GM18511 (cell line): ENCODE measurements around the gene HSP90AB1.

ENCODE experiments used
- ATAC-seq: cut with Tn5 transposase; IDR thresholded peaks from one replicate; pipeline ENCODE4 v1.9.1; 2021; ENCODE audit warnings: mild to moderate bottlenecking, moderate library complexity; ENCODE audit not compliant: unreplicated experiment

Gene HSP90AB1

DNA sequence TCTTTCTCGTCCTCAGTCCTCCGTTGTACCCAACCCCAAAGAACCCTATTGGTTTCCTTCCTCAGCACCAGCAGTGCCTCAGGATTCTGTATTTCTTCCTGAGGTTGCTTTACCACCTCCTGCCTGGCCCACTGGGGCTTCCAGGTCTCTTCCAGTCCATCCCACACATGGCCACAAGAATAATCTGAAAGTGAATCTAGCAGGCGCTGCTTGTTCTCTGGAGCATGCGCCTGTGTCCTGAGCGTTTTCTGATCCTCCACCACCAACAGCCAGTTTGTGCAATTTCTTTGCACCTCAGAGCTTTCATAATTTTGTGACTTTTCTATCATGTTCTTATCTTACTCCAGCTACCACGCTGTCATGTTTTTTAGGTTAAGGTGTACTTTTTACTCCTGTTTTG lies 11.6 kb upstream of the HSP90AB1 start:
- no peak for ATAC-seq

DNA sequence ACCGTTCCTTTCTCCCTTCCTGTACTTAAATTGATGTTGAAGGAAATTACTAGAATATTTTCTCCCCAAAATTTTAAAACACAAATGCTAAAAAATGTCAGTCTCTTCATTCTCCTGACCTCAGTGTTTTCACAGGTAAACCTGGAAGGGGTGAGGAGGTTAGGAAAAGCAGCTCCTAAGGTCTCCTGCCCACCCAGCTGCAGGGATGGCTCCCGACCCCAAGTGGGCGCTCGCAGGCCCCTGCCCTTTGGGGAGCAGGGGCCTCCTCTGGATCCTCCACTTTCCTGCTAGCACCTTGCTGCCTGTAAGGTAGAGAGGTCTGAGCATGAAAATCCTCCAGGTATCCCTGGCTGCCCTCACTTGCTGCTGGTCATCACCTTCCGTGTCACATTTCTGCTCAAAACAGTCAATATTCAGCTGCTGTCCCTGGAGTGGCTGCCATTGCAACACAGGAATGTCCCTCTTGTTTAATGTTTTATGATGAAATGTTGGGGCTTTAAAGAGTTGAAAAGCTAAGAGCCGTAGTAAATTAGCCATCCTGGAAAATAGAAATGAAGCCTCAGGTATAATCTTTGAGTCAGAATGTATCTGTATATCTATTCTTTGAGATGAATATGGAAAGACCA lies 10.9 kb upstream of the HSP90AB1 start:
- no peak for ATAC-seq

DNA sequence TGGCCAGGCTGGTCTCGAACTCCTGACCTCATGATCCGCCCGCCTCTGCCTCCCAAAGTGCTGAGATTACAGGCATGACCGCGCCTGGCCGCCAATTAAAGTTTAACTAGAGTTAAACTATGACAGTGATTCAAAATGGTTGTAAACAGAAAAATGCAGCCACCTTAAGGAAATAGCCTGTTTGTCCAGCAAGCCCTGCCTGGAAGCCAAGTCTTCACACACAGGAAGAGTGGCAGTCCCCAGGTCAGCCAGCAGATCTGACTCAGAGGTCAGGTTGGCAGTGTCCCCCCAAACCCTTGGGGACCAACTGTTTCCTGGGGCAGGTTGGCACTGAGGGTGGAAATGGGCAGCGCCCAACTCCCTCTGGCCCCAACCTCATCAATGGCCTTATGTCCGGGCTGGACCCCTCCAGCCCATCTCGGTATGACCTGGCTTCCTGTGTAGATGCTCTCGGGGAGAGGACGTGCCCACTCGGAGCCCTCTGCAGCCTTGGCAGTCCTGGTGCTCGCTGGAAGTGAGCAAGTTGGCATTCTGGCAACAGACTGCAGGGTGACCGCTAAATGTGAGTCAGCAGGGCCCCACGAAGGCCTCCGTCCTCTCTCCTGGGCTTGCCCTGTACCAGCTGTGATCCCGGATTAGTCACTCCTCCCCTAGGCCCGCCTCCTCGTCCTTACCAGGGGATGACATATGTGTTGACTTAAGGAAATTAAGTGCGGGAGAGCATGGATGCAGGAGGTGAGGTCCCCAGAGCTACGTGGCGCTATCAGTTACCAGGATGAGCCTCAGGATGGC lies 9.7 kb upstream of the HSP90AB1 start:
- peak; percentile 75 for ATAC-seq

DNA sequence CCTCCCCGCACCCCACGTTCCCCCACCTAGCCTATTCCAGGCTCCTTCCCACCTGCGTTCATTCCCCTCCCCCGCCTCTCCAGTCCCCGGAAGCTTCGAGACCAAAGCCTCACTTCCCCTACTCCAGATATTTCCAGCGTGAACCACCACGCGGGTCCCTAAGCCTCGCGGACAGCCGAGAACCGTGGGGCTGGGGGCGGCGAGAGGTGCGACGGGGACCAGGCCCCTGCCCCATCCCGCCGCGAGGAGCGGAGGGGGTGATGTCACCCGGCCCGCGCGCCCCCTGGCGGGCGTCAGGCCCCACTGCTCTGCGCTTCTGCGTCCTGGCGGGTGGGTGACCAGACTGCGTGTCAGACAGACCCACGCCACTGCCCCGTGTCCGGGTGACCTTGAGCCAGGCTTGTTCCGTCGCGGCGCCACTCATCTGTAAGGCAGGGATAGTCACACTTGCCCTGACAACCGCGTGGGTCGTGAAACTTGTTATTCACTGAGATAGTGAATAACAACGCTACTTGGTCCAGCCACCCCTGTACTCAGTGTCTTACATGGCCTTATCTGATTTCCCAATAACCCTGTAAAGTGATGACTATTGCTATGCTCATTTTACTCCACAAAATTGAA lies 9.0 kb upstream of the HSP90AB1 start:
- peak; percentile 92 for ATAC-seq

DNA sequence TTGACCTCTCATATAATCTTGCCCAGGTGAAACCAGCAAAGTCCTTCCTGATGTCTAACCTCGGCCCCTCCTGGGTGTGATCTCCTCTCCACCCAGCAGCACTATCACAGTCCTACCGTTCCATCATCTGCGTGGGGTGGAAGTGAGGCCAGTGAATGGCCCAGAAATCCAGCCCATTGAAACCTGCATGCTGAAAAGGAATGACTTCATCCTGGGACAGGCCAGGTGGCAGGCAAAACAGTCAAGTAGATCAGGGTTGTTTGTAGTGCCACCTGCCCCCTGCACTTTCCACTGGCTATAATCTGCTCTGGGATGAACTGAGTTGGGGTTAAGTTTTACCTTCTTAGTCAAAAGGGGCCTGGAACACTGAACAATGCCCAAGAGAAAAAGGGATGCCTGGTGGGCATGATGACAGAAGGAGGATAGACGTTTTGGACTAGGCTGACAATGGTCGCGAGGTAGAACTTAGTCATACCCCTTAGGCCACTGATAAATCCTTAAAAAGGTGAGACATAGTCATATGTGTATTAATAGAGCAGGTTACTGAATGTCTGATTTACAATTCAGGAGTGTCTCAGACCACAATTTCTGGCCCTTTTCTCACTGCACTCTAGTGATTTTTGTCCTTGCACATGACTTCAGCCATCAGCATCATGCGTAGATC lies 8.1 kb upstream of the HSP90AB1 start:
- no peak for ATAC-seq

DNA sequence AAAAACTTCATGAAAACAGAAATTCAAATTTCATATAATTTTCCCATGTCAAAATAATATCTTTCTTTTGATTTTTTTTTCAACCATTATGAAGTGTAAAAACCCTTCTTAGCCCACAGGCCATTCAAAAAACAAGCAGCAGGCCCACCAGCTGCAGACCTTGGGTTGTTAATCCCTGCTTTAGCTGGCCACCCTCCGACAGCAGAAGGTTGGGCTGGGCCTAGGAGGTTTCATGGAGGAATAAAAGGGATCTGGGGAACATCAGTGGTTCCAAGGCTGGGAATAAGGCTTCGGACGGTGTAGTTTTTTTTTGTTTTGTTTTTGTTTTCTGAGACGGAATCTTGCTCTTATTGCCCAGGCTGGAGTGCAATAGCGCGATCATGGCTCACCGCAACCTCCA lies 3.6 kb upstream of the HSP90AB1 start:
- ATAC-seq: no peak

DNA sequence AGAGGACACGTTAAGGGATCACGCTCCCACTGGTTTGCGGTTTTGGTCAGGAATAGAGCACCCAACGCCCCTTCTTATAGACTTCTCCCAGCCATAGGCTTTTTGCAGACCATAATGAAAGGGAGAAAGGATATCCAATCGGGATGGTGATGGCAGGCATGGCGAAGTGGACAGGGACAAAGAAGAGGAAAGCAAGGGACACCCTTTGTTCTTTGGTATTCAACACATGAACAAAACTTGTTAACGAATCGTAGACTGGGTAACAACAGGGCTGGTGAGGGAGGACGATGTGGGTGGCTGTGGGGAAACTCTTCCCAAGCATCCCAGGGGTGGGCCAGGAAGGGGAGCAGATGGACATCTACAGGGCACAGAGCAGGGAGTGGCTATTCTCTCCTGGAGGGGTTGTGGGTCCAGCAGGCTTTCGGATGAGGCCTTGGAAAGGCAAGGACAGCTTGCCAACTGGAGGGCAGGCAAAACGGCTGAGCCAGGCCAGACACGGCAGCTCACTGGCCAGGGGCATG lies 1.4 kb upstream of the HSP90AB1 start:
- ATAC-seq: no peak

DNA sequence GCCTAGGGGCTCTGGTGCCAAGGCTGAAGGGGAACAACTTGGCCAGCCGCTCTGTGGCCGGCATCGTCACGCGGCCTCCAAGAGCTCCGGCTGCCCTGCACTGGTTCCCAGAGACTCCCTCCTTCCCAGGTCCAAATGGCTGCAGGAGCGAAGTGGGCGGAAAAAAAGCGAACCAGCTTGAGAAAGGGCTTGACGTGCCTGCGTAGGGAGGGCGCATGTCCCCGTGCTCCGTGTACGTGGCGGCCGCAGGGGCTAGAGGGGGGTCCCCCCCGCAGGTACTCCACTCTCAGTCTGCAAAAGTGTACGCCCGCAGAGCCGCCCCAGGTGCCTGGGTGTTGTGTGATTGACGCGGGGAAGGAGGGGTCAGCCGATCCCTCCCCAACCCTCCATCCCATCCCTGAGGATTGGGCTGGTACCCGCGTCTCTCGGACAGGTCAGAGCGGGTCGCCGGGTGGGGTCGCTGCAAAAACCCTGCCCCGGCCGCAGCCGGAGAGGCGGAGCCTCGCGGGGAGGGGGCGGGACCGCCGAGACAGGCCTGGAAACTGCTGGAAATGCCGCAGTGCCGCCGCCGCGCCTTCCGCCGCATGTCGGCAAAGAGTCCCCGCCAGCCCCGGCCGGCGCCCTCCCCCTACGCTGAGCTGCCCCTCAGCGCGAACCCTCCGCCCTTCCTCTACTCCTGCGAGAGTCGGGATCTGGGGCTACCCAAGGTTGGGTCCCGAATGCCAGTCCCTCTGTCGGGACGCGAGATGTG lies 814 bp upstream of the HSP90AB1 start:
- peak; percentile 66 for ATAC-seq

DNA sequence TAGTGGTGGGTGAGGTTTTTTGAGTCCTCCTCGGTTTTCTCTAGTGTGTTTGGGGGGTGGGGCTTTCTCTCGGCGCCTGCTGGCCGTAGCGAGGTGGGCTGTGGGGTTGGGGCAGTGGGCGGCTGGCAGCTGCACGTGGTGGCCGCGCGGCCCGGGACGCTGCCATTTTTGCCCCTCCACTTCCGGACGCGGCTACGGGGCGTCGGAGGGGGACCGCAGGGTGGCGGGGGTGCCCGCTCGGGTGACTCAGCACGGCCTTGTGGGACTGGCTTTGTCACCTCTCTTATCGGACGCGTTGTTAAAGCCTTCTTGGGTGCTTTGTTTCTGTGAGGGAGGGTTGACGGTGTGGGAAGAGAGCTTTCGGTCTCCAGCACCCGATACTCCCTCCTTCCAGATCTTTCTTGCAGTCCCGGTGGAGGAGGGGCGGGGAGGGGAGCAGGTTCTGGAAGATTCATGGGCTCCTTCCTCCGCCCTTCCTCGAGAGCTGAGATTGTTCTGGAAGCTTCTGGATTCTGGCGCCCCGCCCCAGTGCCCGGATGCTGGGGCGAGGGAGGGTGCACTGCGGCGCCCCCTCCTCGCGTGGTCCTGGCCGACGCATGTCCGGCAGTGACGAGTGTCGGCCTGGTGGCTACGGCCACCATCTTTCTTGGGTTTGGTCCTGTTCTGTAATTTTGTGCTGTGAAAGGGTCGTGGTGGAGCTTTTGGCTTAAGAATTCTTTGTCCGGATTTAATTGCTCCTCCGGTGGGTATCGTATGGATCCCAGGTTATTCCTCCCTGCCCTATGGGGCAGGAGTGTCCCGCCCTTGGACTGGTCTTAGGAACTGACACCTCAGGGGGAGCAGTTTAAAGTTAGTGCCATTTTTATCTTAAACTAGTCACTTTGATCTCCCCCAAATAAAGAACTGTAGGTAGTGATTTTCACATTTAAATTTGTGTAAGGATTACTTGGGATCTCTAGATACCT lies 719 bp downstream of the HSP90AB1 start:
- peak; percentile 35 for ATAC-seq

DNA sequence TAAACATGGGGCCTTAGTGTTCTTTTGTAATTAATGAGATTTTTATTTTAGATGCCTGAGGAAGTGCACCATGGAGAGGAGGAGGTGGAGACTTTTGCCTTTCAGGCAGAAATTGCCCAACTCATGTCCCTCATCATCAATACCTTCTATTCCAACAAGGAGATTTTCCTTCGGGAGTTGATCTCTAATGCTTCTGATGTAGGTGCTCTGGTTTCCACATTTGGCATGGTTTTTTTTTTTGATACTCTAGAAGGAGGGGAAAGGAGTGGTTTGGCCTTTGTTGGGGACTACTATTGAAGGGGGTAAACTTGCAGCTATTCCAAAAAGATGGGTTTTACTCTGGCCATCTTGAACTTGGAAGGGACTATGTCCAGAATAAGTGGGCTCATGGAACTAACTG lies 1.7 kb downstream of the HSP90AB1 start:
- no peak for ATAC-seq

DNA sequence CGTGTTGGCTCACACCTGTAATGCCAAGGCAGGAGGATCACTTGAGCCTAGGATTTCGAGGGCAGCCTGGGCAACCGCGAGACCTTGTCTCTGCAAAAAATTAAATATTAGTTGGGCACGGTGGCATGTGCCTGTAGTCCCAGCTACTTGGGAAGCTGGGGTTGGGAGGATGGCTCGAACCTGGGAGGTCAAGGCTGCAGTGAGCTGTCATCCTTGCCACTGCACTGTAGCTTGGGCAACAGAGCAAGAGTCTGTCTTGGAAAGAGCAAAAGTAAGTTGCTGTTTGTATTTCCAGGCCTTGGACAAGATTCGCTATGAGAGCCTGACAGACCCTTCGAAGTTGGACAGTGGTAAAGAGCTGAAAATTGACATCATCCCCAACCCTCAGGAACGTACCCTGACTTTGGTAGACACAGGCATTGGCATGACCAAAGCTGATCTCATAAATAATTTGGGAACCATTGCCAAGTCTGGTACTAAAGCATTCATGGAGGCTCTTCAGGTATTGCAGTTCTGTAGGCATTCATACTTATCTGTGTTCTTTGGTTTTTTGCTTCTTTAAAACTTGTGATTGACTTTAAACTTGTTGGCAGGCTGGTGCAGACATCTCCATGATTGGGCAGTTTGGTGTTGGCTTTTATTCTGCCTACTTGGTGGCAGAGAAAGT lies 2.3 kb downstream of the HSP90AB1 start:
- no peak for ATAC-seq

DNA sequence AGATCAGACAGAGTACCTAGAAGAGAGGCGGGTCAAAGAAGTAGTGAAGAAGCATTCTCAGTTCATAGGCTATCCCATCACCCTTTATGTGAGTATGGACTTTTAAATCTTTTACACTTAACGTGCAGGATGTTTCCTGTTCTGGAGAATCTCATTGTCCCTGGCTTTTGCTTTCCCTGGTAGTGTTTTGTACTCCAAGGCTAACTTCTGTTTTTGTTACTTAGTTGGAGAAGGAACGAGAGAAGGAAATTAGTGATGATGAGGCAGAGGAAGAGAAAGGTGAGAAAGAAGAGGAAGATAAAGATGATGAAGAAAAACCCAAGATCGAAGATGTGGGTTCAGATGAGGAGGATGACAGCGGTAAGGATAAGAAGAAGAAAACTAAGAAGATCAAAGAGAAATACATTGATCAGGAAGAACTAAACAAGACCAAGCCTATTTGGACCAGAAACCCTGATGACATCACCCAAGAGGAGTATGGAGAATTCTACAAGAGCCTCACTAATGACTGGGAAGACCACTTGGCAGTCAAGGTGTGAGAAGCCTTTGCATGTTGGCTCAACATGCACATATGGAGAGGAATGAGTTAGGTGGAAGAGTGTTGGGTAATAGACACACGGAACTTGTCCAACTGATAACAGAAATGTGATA lies 3.3 kb downstream of the HSP90AB1 start:
- no peak for ATAC-seq

DNA sequence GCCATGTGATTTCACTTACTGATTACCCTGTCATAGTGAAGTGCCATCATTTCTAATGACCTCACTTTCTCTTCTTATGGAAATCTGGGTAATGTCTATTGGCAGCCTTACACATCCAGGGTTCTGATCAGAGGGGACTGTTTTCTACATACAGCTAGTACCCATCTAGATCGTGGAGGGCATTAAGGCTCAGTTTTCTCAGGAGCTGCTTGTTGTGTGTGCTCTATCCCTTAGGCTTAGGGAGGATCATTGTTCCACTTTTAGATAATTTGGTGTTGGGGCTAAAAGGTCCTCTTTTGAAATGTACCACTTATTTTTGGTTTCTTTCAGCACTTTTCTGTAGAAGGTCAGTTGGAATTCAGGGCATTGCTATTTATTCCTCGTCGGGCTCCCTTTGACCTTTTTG lies 3.8 kb downstream of the HSP90AB1 start:
- ATAC-seq: no peak

DNA sequence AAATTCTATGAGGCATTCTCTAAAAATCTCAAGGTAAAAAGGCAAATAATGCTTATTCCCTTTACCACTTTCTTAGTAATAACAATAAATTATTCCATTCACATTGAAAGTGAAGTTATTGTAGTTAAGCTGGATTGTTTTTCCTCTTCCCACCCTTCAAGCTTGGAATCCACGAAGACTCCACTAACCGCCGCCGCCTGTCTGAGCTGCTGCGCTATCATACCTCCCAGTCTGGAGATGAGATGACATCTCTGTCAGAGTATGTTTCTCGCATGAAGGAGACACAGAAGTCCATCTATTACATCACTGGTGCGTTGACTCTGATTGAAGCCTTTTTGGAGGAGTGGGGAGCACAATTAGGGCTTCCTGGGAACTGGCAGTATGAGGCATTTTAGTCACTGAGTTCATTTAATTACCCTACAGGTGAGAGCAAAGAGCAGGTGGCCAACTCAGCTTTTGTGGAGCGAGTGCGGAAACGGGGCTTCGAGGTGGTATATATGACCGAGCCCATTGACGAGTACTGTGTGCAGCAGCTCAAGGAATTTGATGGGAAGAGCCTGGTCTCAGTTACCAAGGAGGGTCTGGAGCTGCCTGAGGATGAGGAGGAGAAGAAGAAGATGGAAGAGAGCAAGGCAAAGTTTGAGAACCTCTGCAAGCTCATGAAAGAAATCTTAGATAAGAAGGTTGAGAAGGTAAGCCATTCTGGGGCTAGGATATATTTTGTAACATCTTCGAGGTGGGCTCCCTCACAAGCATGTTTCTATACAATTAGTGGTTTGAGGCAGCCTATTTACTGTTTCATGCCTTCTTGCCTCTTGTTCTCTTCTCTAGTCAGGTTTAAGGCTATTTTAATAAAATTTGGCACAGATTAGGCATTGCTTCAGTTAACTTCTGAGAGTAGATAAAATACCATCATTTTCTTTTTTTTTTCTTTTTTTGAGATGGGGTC lies 4.9 kb downstream of the HSP90AB1 start:
- no peak for ATAC-seq

DNA sequence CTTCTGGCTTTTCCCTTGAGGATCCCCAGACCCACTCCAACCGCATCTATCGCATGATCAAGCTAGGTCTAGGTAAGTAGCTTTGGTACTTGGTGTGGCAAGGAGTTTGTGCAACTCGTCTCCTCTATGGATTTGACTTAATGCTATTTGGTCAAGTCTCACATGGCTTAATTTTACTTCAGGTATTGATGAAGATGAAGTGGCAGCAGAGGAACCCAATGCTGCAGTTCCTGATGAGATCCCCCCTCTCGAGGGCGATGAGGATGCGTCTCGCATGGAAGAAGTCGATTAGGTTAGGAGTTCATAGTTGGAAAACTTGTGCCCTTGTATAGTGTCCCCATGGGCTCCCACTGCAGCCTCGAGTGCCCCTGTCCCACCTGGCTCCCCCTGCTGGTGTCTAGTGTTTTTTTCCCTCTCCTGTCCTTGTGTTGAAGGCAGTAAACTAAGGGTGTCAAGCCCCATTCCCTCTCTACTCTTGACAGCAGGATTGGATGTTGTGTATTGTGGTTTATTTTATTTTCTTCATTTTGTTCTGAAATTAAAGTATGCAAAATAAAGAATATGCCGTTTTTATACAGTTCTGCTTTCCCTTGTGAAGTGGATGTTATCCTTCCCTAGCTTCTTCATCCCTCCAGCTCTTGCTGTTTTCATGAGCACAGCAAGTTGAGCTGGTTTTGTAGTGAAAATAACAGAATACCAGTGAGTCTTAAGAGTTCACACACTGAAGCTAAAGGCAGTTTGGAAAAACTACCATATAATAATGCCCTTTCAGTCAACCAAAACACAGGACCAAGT lies 6.6 kb downstream of the HSP90AB1 start:
- no peak for ATAC-seq
